ENCODE results near the gene CAMKMT. TPM values are rescaled to one million over a fixed set of nuclear protein-coding genes. Genes with fewer than 3 reads are reported as not detected.

The CAMKMT gene
- total RNA-seq, 6 donors from 2014 or later, result 7.7 to 17.8 (median 12.2) TPM

DNA sequence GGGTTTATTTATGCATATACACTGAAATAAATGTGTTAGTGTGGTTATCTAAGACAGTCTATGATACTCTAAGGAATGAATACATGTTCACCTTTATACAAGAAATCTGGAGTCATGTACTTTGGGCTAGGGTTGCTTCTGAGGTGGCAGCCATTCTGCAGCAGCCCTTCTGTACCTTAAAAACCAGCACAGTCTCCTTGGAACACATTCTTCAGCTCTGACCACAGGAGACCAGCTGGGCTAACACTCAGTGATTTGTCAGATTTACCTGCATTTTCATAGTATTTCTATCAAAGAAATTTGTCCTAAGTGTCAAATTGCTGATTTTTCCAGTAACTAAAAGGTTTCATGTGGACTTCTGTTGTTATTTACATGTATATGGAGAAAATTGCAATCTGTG, 167.7 kb downstream of the CAMKMT start:
- no peaks in the 10 kb centered on the region for H3K4me1 ChIP-seq
- ATAC-seq (ENCODE audit: low FRiP score in 2 of 2) (no peak), DNase-seq (no peak)
- no peaks in the 10 kb centered on the region for H3K9me3 ChIP-seq
- TF ChIP-seq EP300 (IDR thresholded peaks at IDR 0.05) (no peak), POLR2A (IDR thresholded peaks at IDR 0.05) (no peak), POLR2AphosphoS5 (IDR thresholded peaks at IDR 0.05) (no peak)
- TF ChIP-seq, protein P1, sequence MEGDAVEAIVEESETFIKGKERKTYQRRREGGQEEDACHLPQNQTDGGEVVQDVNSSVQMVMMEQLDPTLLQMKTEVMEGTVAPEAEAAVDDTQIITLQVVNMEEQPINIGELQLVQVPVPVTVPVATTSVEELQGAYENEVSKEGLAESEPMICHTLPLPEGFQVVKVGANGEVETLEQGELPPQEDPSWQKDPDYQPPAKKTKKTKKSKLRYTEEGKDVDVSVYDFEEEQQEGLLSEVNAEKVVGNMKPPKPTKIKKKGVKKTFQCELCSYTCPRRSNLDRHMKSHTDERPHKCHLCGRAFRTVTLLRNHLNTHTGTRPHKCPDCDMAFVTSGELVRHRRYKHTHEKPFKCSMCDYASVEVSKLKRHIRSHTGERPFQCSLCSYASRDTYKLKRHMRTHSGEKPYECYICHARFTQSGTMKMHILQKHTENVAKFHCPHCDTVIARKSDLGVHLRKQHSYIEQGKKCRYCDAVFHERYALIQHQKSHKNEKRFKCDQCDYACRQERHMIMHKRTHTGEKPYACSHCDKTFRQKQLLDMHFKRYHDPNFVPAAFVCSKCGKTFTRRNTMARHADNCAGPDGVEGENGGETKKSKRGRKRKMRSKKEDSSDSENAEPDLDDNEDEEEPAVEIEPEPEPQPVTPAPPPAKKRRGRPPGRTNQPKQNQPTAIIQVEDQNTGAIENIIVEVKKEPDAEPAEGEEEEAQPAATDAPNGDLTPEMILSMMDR (IDR thresholded peaks at IDR 0.05), result no peak
- no peak overlapping the region for H3K27ac ChIP-seq
- H3K4me3 ChIP-seq, result no peak overlapping the region
- no peaks in the 10 kb centered on the region for H3K27me3 ChIP-seq
- H3K36me3 ChIP-seq, result no peaks in the 10 kb centered on the region

DNA sequence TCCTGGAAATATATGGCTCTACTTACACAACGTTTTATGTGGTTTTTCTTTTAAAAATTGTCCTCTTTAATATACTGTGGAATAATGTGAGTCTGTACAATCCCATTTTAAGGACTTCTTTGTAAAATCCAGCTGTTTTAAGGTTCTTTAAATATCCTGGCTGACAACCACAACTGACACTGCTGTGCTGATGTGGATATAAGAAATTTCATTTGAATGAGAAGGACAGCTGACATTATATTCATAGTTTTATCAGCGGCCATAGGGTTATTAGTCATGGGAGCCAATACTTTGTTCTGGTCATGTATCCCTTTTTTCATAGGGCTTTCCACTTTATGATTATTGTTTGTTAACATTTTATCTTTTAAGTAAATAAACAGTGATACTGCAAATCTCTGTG, 169.5 kb downstream of the CAMKMT start:
- 67 to 74% methylated on average over 2 of the region's 2 CpGs for WGBS, 2 donors
- DNase-seq (no peak), ATAC-seq (ENCODE audit: low FRiP score in 2 of 2) (no peak)
- H3K27ac ChIP-seq, result no peak overlapping the region
- H3K36me3 ChIP-seq, result no peaks in the 10 kb centered on the region
- H3K4me1 ChIP-seq, result no peaks in the 10 kb centered on the region
- no peaks in the 10 kb centered on the region for H3K27me3 ChIP-seq
- no peaks in the 10 kb centered on the region for H3K9me3 ChIP-seq
- TF ChIP-seq POLR2A (IDR thresholded peaks at IDR 0.05) (no peak), EP300 (IDR thresholded peaks at IDR 0.05) (no peak), POLR2AphosphoS5 (IDR thresholded peaks at IDR 0.05) (no peak)
- TF ChIP-seq, protein P1 (IDR thresholded peaks at IDR 0.05), result no peak
- H3K4me3 ChIP-seq, result no peak overlapping the region

DNA sequence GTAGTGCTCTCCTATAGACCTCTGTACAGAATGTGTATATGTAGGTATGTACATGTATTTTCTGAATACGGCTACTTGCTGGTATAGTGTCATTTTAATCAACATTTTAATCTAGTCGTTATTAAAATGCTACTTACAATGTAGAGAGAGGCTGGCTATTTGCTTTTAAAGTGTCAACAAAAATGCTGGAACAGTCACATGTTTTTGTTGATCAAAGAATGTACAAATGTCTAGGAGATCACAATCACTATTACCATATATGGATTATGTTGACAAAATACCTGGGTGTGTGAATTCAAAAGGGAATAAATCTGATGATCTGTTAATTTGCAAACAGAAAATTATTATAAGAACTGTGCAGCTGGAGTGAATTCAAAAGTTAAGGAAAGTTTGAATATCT, 170.3 kb downstream of the CAMKMT start:
- no peak overlapping the region for H3K4me3 ChIP-seq
- WGBS, 2 donors, result 78 to 79% methylated on average over 2 of the region's 2 CpGs
- H3K9me3 ChIP-seq, result no peaks in the 10 kb centered on the region
- TF ChIP-seq, protein P1 (IDR thresholded peaks at IDR 0.05), result no peak
- TF ChIP-seq POLR2A (IDR thresholded peaks at IDR 0.05), result no peak
- no peak for TF ChIP-seq POLR2AphosphoS5 (IDR thresholded peaks at IDR 0.05)
- no peak for TF ChIP-seq EP300 (IDR thresholded peaks at IDR 0.05)
- no peak for DNase-seq
- no peaks in the 10 kb centered on the region for H3K27me3 ChIP-seq
- H3K27ac ChIP-seq, result no peak overlapping the region
- no peaks in the 10 kb centered on the region for H3K36me3 ChIP-seq
- H3K4me1 ChIP-seq, result no peaks in the 10 kb centered on the region
- no peak for ATAC-seq (ENCODE audit: low FRiP score in 2 of 2)

DNA sequence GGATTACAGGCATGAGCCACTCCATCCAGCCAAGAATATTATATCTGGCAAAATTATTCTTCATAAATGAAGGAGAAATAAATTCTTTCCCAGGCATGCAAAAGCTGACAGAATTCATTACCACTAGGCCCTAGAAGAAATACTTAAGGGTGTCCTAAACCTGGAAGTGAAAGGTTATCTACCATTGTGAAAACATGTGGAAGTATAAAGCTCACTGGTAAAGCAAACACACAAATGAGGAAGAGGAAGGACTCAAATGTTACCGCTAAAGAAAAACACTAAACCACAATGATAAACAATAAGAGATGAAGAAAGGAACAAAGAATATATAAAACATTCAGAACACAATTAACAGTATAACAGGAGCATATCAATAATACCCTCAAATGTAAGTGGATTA, 171.8 kb downstream of the CAMKMT start:
- H3K9me3 ChIP-seq, result no peaks in the 10 kb centered on the region
- TF ChIP-seq, protein P1 (IDR thresholded peaks at IDR 0.05), result no peak
- no peaks in the 10 kb centered on the region for H3K36me3 ChIP-seq
- no peak for ATAC-seq (ENCODE audit: low FRiP score in 2 of 2)
- H3K4me3 ChIP-seq, result no peak overlapping the region
- no peaks in the 10 kb centered on the region for H3K27me3 ChIP-seq
- 64 to 76% methylated on average over 1 of the region's 1 CpG for WGBS, 2 donors
- H3K4me1 ChIP-seq, result no peaks in the 10 kb centered on the region
- H3K27ac ChIP-seq, result no peak overlapping the region
- DNase-seq, result no peak

DNA sequence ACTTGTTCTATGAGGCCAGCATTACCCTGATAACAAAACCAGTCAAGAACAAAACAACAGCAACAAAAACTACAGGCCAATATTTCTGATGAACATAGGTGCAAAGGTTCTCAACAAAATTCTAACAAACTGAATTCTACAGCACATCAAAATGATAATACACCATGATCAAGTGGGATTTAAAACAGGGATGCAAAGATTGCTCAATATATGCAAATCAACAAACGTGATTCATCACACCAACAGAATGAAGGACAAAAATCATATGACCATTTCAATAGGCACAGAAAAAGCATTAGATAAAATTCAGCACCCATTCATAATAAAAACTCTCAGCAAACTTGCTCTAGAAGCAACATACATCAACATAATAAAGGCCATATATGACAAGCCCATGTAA, 173.6 kb downstream of the CAMKMT start:
- Histone ChIP-seq H3K4me3 (no peak overlapping the region), H3K27ac (no peak overlapping the region), H3K4me1 (no peaks in the 10 kb centered on the region), H3K36me3 (no peaks in the 10 kb centered on the region), H3K9me3 (no peaks in the 10 kb centered on the region), H3K27me3 (no peaks in the 10 kb centered on the region)
- TF ChIP-seq, protein P1 (IDR thresholded peaks at IDR 0.05), result no peak
- no peak for TF ChIP-seq EP300 (IDR thresholded peaks at IDR 0.05)
- no peak for TF ChIP-seq POLR2AphosphoS5 (IDR thresholded peaks at IDR 0.05)
- no peak for TF ChIP-seq POLR2A (IDR thresholded peaks at IDR 0.05)
- ATAC-seq (ENCODE audit: low FRiP score in 2 of 2), result no peak
- no peak for DNase-seq
- 77 to 88% methylated on average over 1 of the region's 1 CpG for WGBS, 2 donors
